ENCODE measurements around the gene SEL1L3.
"Not testable (repeated sequence)": the region's sequence is repeated elsewhere in the genome, so short reads cannot be mapped to it uniquely, and the experiment has no call there.

Gene SEL1L3

GRCh38 chr4:25879091-25879584 is 16.4 kb upstream of the SEL1L3 start:
- no peak for FAIRE-seq

GRCh38 chr4:25878676-25879075 is 15.9 kb upstream of the SEL1L3 start:
- FAIRE-seq: no peak

GRCh38 chr4:25875281-25875745 is 12.5 kb upstream of the SEL1L3 start:
- FAIRE-seq: no peak

- FAIRE-seq: no peak
Observed at GRCh38 chr4:25874655-25875054, 11.9 kb upstream of the SEL1L3 start.

- no peak for FAIRE-seq
Observed at GRCh38 chr4:25873632-25874129, 10.9 kb upstream of the SEL1L3 start.

GRCh38 chr4:25872851-25873631 is 10.3 kb upstream of the SEL1L3 start:
- no peak for FAIRE-seq

- no peak for FAIRE-seq
Observed at GRCh38 chr4:25870081-25870480, 7.3 kb upstream of the SEL1L3 start.

- FAIRE-seq: no peak
Observed at GRCh38 chr4:25867781-25868294, 5.0 kb upstream of the SEL1L3 start.

GRCh38 chr4:25866401-25866800 is 3.6 kb upstream of the SEL1L3 start:
- not testable (repeated sequence) for FAIRE-seq

GRCh38 chr4:25865586-25865985 is 2.8 kb upstream of the SEL1L3 start:
- no peak for FAIRE-seq

- no peak for FAIRE-seq
Observed at GRCh38 chr4:25863831-25864418, 1.1 kb upstream of the SEL1L3 start.

- FAIRE-seq: no peak
Observed at GRCh38 chr4:25863347-25863784, 578 bp upstream of the SEL1L3 start.

GRCh38 chr4:25861951-25862410 is 807 bp downstream of the SEL1L3 start:
- no peak for FAIRE-seq

GRCh38 chr4:25861280-25861950 is 1.4 kb downstream of the SEL1L3 start:
- FAIRE-seq: no peak

GRCh38 chr4:25860586-25861279 is 2.1 kb downstream of the SEL1L3 start:
- FAIRE-seq: no peak

GRCh38 chr4:25859429-25860148 is 3.2 kb downstream of the SEL1L3 start:
- FAIRE-seq: no peak

- no peak for FAIRE-seq
Observed at GRCh38 chr4:25857851-25858400, 4.9 kb downstream of the SEL1L3 start.

GRCh38 chr4:25857403-25857802 is 5.4 kb downstream of the SEL1L3 start:
- no peak for FAIRE-seq

- no peak for FAIRE-seq
Observed at GRCh38 chr4:25856756-25857155, 6.0 kb downstream of the SEL1L3 start.

- FAIRE-seq: no peak
Observed at GRCh38 chr4:25852103-25852502, 10.7 kb downstream of the SEL1L3 start.

- FAIRE-seq: no peak
Observed at GRCh38 chr4:25847329-25847728, 15.5 kb downstream of the SEL1L3 start.
